Measurements from ENCODE around the gene IL9R. TPM values are rescaled to one million over a fixed set of nuclear protein-coding genes. Genes with fewer than 3 reads are reported as not detected.

IL9R gene
- total and polyA plus RNA-seq, 9 of the 15 experiments (the other 6 are each of a cell fraction or from before 2014, with no cell fraction given), result 0.58 to 2.7 (median 1.6) TPM

DNA sequence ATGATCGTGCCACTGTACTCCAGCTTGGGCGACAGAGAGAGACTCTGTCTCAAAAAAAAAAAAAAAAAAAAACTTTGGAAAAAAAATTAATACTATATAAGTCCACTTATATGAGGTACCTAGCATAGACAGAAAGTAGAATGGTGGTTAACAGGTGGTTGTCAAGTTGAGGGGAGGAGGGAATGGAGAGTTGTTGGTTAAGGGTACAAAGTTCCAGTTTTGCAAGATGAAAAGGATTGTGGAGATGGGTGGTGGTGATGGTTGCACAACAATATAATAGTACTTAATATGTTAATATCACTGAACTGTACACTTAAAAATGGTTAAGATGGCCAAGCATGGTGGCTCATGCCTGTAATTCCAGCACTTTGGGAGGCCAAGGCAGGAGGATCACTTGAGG lies 4.1 kb upstream of the IL9R start:
- in situ Hi-C loops (cut with MboI), result no loop called here
- Histone ChIP-seq H3K9ac (ENCODE audit: insufficient read depth in 1 of 2, low read depth in 2 of 2, low read length in 2 of 2) (no peak overlapping the region), H3K9me3 (replicated peaks; ENCODE audit: control insufficient read depth, insufficient read depth, low read depth, low read length) (no peaks in the 10 kb centered on the region), H3K27me3 (ENCODE audit: control insufficient read depth in 2 of 2, insufficient read depth in 2 of 2, low read length in 2 of 2) (no peaks in the 10 kb centered on the region), H3K79me2 (ENCODE audit: control insufficient read depth, insufficient read depth, low read length) (no peaks in the 10 kb centered on the region; the same call in 2 of the 3 replicates), H3K27ac (ENCODE audit: extremely low read depth, low read depth, low read length) (no peak overlapping the region), H3K9me1 (ENCODE audit: control insufficient read depth, insufficient read depth, low read length) (no peaks in the 10 kb centered on the region), H3K4me1 (replicated peaks in 1 of 2; ENCODE audit: control insufficient read depth in 2 of 2, insufficient read depth in 2 of 2, low read length in 2 of 2) (peaks cover 0 to 13% of the 10 kb centered on the region in 2 experiments; a peak in 4 of 5 replicates), H2AFZ (ENCODE audit: low read depth, low read length) (no peak overlapping the region), H4K20me1 (replicated peaks; ENCODE audit: control insufficient read depth, insufficient read depth, low read length) (no peaks in the 10 kb centered on the region), H3K36me3 (ENCODE audit: control insufficient read depth, insufficient read depth, low read length) (no peaks in the 10 kb centered on the region), H3K4me2 (ENCODE audit: insufficient read depth, low read length) (no peak overlapping the region), H3K4me3 (no peak overlapping the region)
- DNase-seq (ENCODE audit: extremely low read depth in 1 of 4, low spot score in 3 of 4) (no peak), FAIRE-seq (no peak), ATAC-seq (no peak)
- intact Hi-C loops (cut with micrococcal nuclease), result no loop called here
- ChIA-PET POLR2A (no interaction called here), CTCF (ENCODE audit: low intra/inter-chr PET ratio) (no interaction called here)
- no CpG with 5 or more reads among the region's 2 CpGs for WGBS (ENCODE audit: insufficient coverage, low coverage, missing lambda C conversion rate)
- BruUV-seq (replicated peaks), result no TSS peak
- TF ChIP-seq ZNF699 (CRISPR knock-in tag; IDR thresholded peaks at IDR 0.05; ENCODE audit: insufficient replicate concordance), result no peak
- no peak for TF ChIP-seq ELK1 (CRISPR knock-in tag; IDR thresholded peaks at IDR 0.05)
- no peak for TF ChIP-seq PRDM10 (IDR thresholded peaks at IDR 0.05; ENCODE audit: partially characterized antibody)
- no peak for TF ChIP-seq JUND (IDR thresholded peaks at IDR 0.05; ENCODE audit: borderline replicate concordance, low read depth, low read length)
- no peak for TF ChIP-seq JUND (tag; IDR thresholded peaks at IDR 0.05; ENCODE audit: borderline replicate concordance, low read depth, low read length)
- TF ChIP-seq, protein P1, sequence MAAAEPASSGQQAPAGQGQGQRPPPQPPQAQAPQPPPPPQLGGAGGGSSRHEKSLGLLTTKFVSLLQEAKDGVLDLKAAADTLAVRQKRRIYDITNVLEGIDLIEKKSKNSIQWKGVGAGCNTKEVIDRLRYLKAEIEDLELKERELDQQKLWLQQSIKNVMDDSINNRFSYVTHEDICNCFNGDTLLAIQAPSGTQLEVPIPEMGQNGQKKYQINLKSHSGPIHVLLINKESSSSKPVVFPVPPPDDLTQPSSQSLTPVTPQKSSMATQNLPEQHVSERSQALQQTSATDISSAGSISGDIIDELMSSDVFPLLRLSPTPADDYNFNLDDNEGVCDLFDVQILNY (CRISPR knock-in tag; IDR thresholded peaks at IDR 0.05), result no peak
- TF ChIP-seq, protein P2, sequence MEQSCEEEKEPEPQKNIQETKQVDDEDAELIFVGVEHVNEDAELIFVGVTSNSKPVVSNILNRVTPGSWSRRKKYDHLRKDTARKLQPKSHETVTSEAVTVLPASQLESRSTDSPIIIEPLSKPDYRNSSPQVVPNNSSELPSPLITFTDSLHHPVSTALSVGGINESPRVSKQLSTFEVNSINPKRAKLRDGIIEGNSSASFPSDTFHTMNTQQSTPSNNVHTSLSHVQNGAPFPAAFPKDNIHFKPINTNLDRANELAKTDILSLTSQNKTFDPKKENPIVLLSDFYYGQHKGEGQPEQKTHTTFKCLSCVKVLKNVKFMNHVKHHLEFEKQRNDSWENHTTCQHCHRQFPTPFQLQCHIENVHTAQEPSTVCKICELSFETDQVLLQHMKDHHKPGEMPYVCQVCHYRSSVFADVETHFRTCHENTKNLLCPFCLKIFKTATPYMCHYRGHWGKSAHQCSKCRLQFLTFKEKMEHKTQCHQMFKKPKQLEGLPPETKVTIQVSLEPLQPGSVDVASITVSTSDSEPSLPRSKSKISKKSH (CRISPR knock-in tag; IDR thresholded peaks at IDR 0.05), result no peak
- TF ChIP-seq EGR1 (conservative IDR thresholded peaks at IDR 0.05), result no peak
- TF ChIP-seq, protein P3, sequence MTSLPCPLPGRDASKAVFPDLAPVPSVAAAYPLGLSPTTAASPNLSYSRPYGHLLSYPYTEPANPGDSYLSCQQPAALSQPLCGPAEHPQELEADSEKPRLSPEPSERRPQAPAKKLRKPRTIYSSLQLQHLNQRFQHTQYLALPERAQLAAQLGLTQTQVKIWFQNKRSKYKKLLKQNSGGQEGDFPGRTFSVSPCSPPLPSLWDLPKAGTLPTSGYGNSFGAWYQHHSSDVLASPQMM (CRISPR knock-in tag; IDR thresholded peaks at IDR 0.05), result no peak
- TF ChIP-seq CHD4 (IDR thresholded peaks at IDR 0.05; ENCODE audit: insufficient read depth, insufficient replicate concordance, low read depth, low read length, poor library complexity, severe bottlenecking), result no peak
- TF ChIP-seq TCF7L2 (IDR thresholded peaks at IDR 0.05; ENCODE audit: low read depth, low read length), result no peak
- no peak for TF ChIP-seq MBD1 (CRISPR knock-in tag; IDR thresholded peaks at IDR 0.05)
- TF ChIP-seq NRF1 (conservative IDR thresholded peaks at IDR 0.05 in 1 of 2, IDR thresholded peaks at IDR 0.05 in 1 of 2), result no peak
